HepG2 (cell line): ENCODE data around the gene TMEM229B. TPM values are rescaled to one million over a fixed set of nuclear protein-coding genes. Genes with fewer than 3 reads are reported as not detected.

ENCODE experiments used
- ATAC-seq: fragments of 200-7000 bp; cut with Tn5 transposase; 3 replicates; pipeline ENCODE4 v1.9.1; 2020; ENCODE audit warnings: mild to moderate bottlenecking, moderate library complexity
- BruUV-seq: library from RNA; stranded (reverse); fragments of 400-500 nt; replicated peaks from 2 replicates; lab custom pipeline; 2021; lab: Mats Ljungman, UMichigan
- CTCF ChIA-PET: fragments of 300-600 bp; formaldehyde crosslinking; extraction: SDS; loops from one replicate; lab custom pipeline; 2021; ENCODE audit warnings: low total read pairs, inconsistent platforms, low intra/inter-chr PET ratio; lab: Yijun Ruan, JAX
- POLR2A ChIA-PET: fragments of 350-600 bp; sonication (Branson Sonifier 250); formaldehyde crosslinking; loops from one replicate; lab custom pipeline; 2020; ENCODE audit warnings: antibody characterized with exemption, inconsistent platforms; lab: Yijun Ruan, JAX
- DNase-seq: peaks from one replicate; pipeline ENCODE4 v3.0.0-alpha.2; 2015; ENCODE audit warnings: low spot score
- FAIRE-seq: peaks from 3 replicates; lab custom pipeline; 2011; peaks lifted over from hg19 to GRCh38; lab: Jason Lieb, UNC
- H2AFZ ChIP-seq: one replicate; pipeline ENCODE4 v1.6.1; 2011; ENCODE audit warnings: low read length, inconsistent platforms
- H3K27ac ChIP-seq: fragments of 300-600 bp; 3 replicates; pipeline ENCODE4 v1.8.0; 2011; ENCODE audit warnings: mixed run types, mild to moderate bottlenecking, mixed read lengths, low read length, inconsistent platforms; ENCODE audit not compliant: insufficient read depth; ENCODE audit errors: extremely low read length
- H3K27me3 ChIP-seq, 2 experiments: fragments of 200-600 bp in 1 of 2; 2 replicates in 1 of 2; 3 replicates in 1 of 2; pipeline versions ENCODE4 v1.6.0 to v1.8.0; 2011; ENCODE audit warnings: low read length in 2 of 2, mild to moderate bottlenecking in 2 of 2, moderate library complexity in 2 of 2, inconsistent platforms in 1 of 2; ENCODE audit not compliant: insufficient read depth in 2 of 2, control insufficient read depth in 1 of 2
- H3K36me3 ChIP-seq, 2 experiments: fragments of 200-600 bp in 1 of 2; replicated peaks in 1 of 2; 2 replicates in 1 of 2; 3 replicates in 1 of 2; pipeline versions ENCODE4 v1.5.1 to v1.8.0; 2011; ENCODE audit warnings: low read length in 2 of 2, inconsistent platforms in 1 of 2; ENCODE audit not compliant: insufficient read depth in 2 of 2, control insufficient read depth in 1 of 2
- H3K4me1 ChIP-seq: 2 replicates; pipeline ENCODE4 v1.5.1; 2012; ENCODE audit warnings: low read length, inconsistent platforms; ENCODE audit not compliant: insufficient read depth
- H3K4me2 ChIP-seq: 2 replicates; pipeline ENCODE4 v1.6.0; 2011; ENCODE audit warnings: low read depth, low read length, inconsistent platforms
- H3K4me3 ChIP-seq, 3 experiments: fragments of 200-600 bp in 1 of 3; sonication (generic), shearing (Covaris generic) in 1 of 3; replicated peaks in 1 of 3; 2 replicates each; pipeline ENCODE4 v1.5.1; 2011 to 2016; ENCODE audit warnings: low read length in 3 of 3, inconsistent platforms in 2 of 3, low read depth in 2 of 3, mild to moderate bottlenecking in 2 of 3, control low read depth in 1 of 3, mixed read lengths in 1 of 3; ENCODE audit not compliant: insufficient read depth in 1 of 3
- H3K79me2 ChIP-seq: one replicate; pipeline ENCODE4 v1.6.1; 2011; ENCODE audit warnings: low read length, inconsistent platforms; ENCODE audit not compliant: insufficient read depth
- H3K9ac ChIP-seq: 2 replicates; pipeline ENCODE4 v1.6.0; 2011; ENCODE audit warnings: mild to moderate bottlenecking, low read depth, low read length, inconsistent platforms; ENCODE audit not compliant: insufficient read depth
- H3K9me3 ChIP-seq: 2 replicates; pipeline ENCODE4 v1.5.1; 2012; ENCODE audit warnings: mild to moderate bottlenecking, low read length
- H4K20me1 ChIP-seq: 2 replicates; pipeline ENCODE4 v1.6.0; 2011; ENCODE audit warnings: inconsistent platforms, mild to moderate bottlenecking, low read length, moderate library complexity; ENCODE audit not compliant: insufficient read depth
- ETV5 ChIP-seq: IDR thresholded peaks from 2 replicates; pipeline ENCODE4 v1.6.1; 2018; ENCODE audit warnings: missing biosample characterization, missing genetic modification reagents, inconsistent platforms, borderline replicate concordance
- GATAD2A ChIP-seq: IDR thresholded peaks from 2 replicates; pipeline ENCODE4 v1.6.1; 2016
- MEIS1 ChIP-seq: sonication (generic); formaldehyde crosslinking; IDR thresholded peaks from 2 replicates; pipeline ENCODE4 v1.9.0; 2021; ENCODE audit warnings: mild to moderate bottlenecking, missing genetic modification reagents, moderate library complexity, borderline replicate concordance
- RFX5 ChIP-seq: IDR thresholded peaks from 2 replicates; pipeline ENCODE4 v1.6.1; 2011; ENCODE audit warnings: low read depth, low read length, improper control_type of control experiment
- SMAD9 ChIP-seq: sonication (generic); formaldehyde crosslinking; IDR thresholded peaks from 2 replicates; pipeline ENCODE4 v1.5.1; 2020; ENCODE audit warnings: mild to moderate bottlenecking, missing genetic modification reagents
- STAT6 ChIP-seq: sonication (generic); formaldehyde crosslinking; IDR thresholded peaks from 2 replicates; pipeline ENCODE4 v1.4.0; 2020; ENCODE audit warnings: missing genetic modification reagents, mild to moderate bottlenecking, borderline replicate concordance
- ZNF672 ChIP-seq: sonication (generic); formaldehyde crosslinking; IDR thresholded peaks from 2 replicates; pipeline ENCODE4 v1.8.1; 2022; ENCODE audit warnings: missing genetic modification reagents
- ZSCAN29 ChIP-seq: sonication (generic); formaldehyde crosslinking; conservative IDR thresholded peaks from 2 replicates; pipeline ENCODE4 v1.4.0; 2020; ENCODE audit warnings: mild to moderate bottlenecking, missing genetic modification reagents
- WGBS: methylation state at CpG from one replicate; pipeline ENCODE4 v1.1.6; 2017; ENCODE audit warnings: low lambda C conversion rate; 5-methylcytosine and 5-hydroxymethylcytosine counted together
- in situ Hi-C: cut with HindIII; loops from 2 replicates; pipeline ENCODE4 v1.10.0; 2017; ENCODE audit warnings: low pct_unique_long_range_greater_than_20kb; ENCODE audit not compliant: extremely low pct_ligation_motif_present
- intact Hi-C: fragments of 100-400 bp; cut with micrococcal nuclease; formaldehyde crosslinking; loops from one replicate; pipeline ENCODE4 v1.10.0; 2022; ENCODE audit not compliant: unreplicated experiment
- polyA plus RNA-seq, 8 experiments: library from polyadenylated mRNA; depleted of rRNA in 3 of 8; stranded (reverse) in 7 of 8; unstranded in 1 of 8; fragments of >200 nt; fragmentation: Illumina TruSeq in 4 of 8; extraction: Trizol in 4 of 8; gene quantifications; 2 replicates each; pipeline versions ENCODE4 v1.2.1 to v1.2.3, GENCODE V29; 2011 to 2016; ENCODE audit warnings: low read depth in 4 of 8, missing spikeins in 1 of 8, mixed read lengths in 1 of 8; ENCODE audit not compliant: insufficient read depth in 1 of 8
- total RNA-seq, 5 experiments: library from RNA; depleted of rRNA; stranded (reverse); fragments of >200 nt; fragmentation: Illumina TruSeq; extraction: Trizol; gene quantifications; 2 replicates each; pipeline ENCODE4 v1.2.3, GENCODE V29; 2016; ENCODE audit warnings: low read depth in 1 of 5
- TF ChIP-seq, protein P1 (sequence below): sonication (generic); formaldehyde crosslinking; IDR thresholded peaks from 2 replicates; pipeline ENCODE4 v1.4.0; 2020; ENCODE audit warnings: missing genetic modification reagents
- TF ChIP-seq, protein P2 (sequence below): sonication (generic); formaldehyde crosslinking; IDR thresholded peaks from 2 replicates; pipeline ENCODE4 v1.8.0; 2022; ENCODE audit warnings: missing genetic modification reagents, mild to moderate bottlenecking, moderate library complexity, borderline replicate concordance

TMEM229B gene
- total and polyA plus RNA-seq, 2 of the 13 experiments (the other 11 are each of a cell fraction or from before 2014, with no cell fraction given) = 0.69 to 1.1 TPM

DNA sequence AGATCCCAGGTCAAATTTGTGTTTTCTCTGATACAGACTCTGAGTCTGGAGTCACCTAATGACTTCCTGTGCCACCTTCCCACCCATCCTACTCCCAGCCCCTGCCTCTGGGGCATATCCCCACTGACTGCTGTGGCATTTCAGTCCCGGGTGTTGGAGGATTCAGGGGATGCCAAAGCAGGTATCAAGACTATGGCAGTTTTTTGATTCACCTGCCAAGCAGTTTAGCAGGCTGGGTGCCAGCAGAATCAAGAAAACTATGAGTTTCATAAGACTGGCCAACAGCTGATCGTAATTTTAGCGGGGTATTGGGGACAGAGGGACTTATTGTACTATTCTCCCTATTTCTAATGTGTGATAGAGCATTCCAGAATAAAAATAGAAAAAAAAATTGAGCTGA lies 49.2 kb upstream of the TMEM229B start:
- H4K20me1 ChIP-seq = no peaks in the 10 kb centered on the region
- intact Hi-C loops (no loop called here), in situ Hi-C loops (no loop called here)
- no peaks in the 10 kb centered on the region for H3K79me2 ChIP-seq
- no peak overlapping the region for H3K4me2 ChIP-seq
- no peak for TF ChIP-seq STAT6 (CRISPR knock-in tag)
- TF ChIP-seq, protein P1, sequence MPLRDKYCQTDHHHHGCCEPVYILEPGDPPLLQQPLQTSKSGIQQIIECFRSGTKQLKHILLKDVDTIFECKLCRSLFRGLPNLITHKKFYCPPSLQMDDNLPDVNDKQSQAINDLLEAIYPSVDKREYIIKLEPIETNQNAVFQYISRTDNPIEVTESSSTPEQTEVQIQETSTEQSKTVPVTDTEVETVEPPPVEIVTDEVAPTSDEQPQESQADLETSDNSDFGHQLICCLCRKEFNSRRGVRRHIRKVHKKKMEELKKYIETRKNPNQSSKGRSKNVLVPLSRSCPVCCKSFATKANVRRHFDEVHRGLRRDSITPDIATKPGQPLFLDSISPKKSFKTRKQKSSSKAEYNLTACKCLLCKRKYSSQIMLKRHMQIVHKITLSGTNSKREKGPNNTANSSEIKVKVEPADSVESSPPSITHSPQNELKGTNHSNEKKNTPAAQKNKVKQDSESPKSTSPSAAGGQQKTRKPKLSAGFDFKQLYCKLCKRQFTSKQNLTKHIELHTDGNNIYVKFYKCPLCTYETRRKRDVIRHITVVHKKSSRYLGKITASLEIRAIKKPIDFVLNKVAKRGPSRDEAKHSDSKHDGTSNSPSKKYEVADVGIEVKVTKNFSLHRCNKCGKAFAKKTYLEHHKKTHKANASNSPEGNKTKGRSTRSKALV (CRISPR knock-in tag) = no peak
- no peak for TF ChIP-seq SMAD9 (CRISPR knock-in tag)
- TF ChIP-seq ZNF672 = no peak
- TF ChIP-seq, protein P2, sequence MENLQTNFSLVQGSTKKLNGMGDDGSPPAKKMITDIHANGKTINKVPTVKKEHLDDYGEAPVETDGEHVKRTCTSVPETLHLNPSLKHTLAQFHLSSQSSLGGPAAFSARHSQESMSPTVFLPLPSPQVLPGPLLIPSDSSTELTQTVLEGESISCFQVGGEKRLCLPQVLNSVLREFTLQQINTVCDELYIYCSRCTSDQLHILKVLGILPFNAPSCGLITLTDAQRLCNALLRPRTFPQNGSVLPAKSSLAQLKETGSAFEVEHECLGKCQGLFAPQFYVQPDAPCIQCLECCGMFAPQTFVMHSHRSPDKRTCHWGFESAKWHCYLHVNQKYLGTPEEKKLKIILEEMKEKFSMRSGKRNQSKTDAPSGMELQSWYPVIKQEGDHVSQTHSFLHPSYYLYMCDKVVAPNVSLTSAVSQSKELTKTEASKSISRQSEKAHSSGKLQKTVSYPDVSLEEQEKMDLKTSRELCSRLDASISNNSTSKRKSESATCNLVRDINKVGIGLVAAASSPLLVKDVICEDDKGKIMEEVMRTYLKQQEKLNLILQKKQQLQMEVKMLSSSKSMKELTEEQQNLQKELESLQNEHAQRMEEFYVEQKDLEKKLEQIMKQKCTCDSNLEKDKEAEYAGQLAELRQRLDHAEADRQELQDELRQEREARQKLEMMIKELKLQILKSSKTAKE (CRISPR knock-in tag) = no peak
- no peak for TF ChIP-seq RFX5
- no peak for TF ChIP-seq GATAD2A (CRISPR knock-in tag)
- no peak for TF ChIP-seq ZSCAN29
- TF ChIP-seq ETV5 (CRISPR knock-in tag) = no peak
- TF ChIP-seq MEIS1 (CRISPR knock-in tag) = no peak
- no peaks in the 10 kb centered on the region for H3K9me3 ChIP-seq
- H3K4me1 ChIP-seq = peaks cover 13% of the 10 kb centered on the region
- no peak overlapping the region for H2AFZ ChIP-seq
- ChIA-PET POLR2A (no interaction called here), CTCF (no interaction called here)
- no peak for DNase-seq
- no peaks in the 10 kb centered on the region for H3K27me3 ChIP-seq
- no peak overlapping the region for H3K9ac ChIP-seq
- 49% methylated on average over 3 of the region's 3 CpGs for WGBS
- FAIRE-seq = no peak
- BruUV-seq = no TSS peak
- H3K4me3 ChIP-seq = no peak overlapping the region
- peaks cover 0 to 2% of the 10 kb centered on the region in 2 experiments; a peak in 1 of 5 replicates for H3K36me3 ChIP-seq
- no peak for ATAC-seq
- H3K27ac ChIP-seq = no peak overlapping the region
